Measurements from ENCODE around the gene ZCCHC24. TPM values are rescaled to one million over a fixed set of nuclear protein-coding genes. Genes with fewer than 3 reads are reported as not detected.

The ZCCHC24 gene
- total RNA-seq, 2 experiments from 2014 or later, result 0.67 to 0.85 TPM

DNA sequence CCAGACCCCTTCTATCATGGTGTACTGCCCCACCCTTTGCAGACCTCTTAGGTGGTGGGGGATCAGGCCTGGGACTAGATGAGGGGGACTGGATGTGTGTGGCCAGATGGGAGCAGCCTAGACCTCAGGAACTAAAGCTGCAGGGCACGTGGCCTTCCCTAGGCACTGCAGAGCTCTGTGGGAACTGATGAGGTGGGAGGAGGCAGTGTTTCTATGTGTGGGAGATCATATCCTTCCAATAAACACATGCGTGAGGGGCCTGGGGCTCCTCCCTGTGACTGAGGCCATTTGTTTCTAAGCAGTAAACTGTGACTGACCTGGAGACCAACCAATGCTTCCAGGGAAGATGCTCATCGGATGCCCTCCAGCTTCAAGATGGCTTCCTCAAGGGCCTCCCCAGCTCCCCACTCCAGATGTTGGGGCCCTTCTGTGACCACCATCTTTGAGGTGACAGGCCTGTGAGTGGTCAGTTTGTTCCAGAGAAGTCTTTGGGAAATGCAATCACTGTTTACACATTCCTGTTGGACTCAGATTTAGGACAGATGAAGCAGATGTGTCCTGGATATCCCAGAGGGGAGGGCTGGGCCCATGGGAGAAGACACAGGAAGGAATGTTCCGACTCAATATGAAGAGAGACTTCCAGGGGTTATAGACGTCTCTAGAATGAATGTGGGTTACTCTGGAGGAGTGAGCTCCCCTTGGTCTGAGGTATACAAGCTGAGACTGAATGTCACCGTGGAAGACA, 23.6 kb upstream of the ZCCHC24 start:
- TF ChIP-seq, protein P1, sequence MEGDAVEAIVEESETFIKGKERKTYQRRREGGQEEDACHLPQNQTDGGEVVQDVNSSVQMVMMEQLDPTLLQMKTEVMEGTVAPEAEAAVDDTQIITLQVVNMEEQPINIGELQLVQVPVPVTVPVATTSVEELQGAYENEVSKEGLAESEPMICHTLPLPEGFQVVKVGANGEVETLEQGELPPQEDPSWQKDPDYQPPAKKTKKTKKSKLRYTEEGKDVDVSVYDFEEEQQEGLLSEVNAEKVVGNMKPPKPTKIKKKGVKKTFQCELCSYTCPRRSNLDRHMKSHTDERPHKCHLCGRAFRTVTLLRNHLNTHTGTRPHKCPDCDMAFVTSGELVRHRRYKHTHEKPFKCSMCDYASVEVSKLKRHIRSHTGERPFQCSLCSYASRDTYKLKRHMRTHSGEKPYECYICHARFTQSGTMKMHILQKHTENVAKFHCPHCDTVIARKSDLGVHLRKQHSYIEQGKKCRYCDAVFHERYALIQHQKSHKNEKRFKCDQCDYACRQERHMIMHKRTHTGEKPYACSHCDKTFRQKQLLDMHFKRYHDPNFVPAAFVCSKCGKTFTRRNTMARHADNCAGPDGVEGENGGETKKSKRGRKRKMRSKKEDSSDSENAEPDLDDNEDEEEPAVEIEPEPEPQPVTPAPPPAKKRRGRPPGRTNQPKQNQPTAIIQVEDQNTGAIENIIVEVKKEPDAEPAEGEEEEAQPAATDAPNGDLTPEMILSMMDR (IDR thresholded peaks at IDR 0.05), result no peak
- Mint-ChIP-seq H3K27me3 (no peaks in the 10 kb centered on the region), H3K9me3 (no peaks in the 10 kb centered on the region), H3K36me3 (ENCODE audit: low read depth) (no peaks in the 10 kb centered on the region), H3K4me3 (no peak overlapping the region), H3K4me1 (ENCODE audit: low read depth) (no peaks in the 10 kb centered on the region), H3K27ac (no peak overlapping the region)
- Histone ChIP-seq H3K36me3 (ENCODE audit: insufficient read depth, low read length) (no peaks in the 10 kb centered on the region), H3K9me3 (ENCODE audit: control insufficient read depth in 1 of 2, insufficient read depth in 1 of 2, low read length in 2 of 2) (no peaks in the 10 kb centered on the region), H3K27me3 (ENCODE audit: control insufficient read depth in 1 of 2, insufficient read depth in 2 of 2, low read length in 2 of 2) (no peaks in the 10 kb centered on the region), H3K27ac (ENCODE audit: low read depth in 1 of 2, low read length in 2 of 2) (no peak overlapping the region), H3K4me1 (ENCODE audit: insufficient read depth, low read length) (peaks cover 3% of the 10 kb centered on the region), H3K4me3 (ENCODE audit: low read length) (no peak overlapping the region)
- POLR2A ChIA-PET, result no interaction called here
- ATAC-seq (ENCODE audit: poor library complexity) (no peak), DNase-seq (no peak)
- CTCF ChIA-PET, result interaction anchor here (1.3 kb wide), 1 partner anchor 94 kb away, joined by 8 read pairs; no protein-coding TSS in a partner anchor
- intact Hi-C loops (cut with DNase I, micrococcal nuclease), result no loop called here

DNA sequence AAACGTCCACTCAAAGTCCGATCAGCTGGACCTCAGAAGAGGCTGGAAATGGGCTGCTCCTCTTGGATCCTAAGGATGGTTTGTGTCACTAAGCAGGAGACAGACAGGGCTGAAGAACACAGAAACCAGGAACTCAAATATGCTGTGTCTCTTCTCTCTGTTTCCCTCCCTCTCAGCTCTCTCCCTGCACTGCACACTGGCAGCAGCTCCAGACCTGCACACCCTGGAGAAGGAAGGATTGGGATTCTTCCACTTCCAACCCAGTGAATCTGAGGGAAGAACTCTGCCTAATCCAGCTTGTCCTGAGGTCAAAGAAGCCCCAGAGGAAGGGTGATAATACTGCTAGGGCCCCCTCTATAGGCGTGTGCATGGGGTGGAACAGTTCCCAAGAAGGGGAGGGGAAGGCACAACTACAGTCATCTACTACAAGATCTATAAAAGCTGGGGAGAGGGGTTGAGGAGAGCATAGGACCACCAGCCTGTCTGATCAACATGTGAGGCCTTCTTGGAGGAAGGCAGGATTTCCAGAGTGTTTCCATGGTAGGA, 22.7 kb upstream of the ZCCHC24 start:
- no peaks in the 10 kb centered on the region for H3K4me1 Mint-ChIP-seq (ENCODE audit: low read depth)
- ATAC-seq (ENCODE audit: poor library complexity), result no peak
- no peaks in the 10 kb centered on the region for H3K27me3 Mint-ChIP-seq
- Histone ChIP-seq H3K4me3 (ENCODE audit: low read length) (no peak overlapping the region), H3K27me3 (ENCODE audit: control insufficient read depth in 1 of 2, insufficient read depth in 2 of 2, low read length in 2 of 2) (no peaks in the 10 kb centered on the region), H3K36me3 (ENCODE audit: insufficient read depth, low read length) (no peaks in the 10 kb centered on the region), H3K27ac (ENCODE audit: low read depth in 1 of 2, low read length in 2 of 2) (no peak overlapping the region), H3K9me3 (ENCODE audit: control insufficient read depth in 1 of 2, insufficient read depth in 1 of 2, low read length in 2 of 2) (no peaks in the 10 kb centered on the region), H3K4me1 (ENCODE audit: insufficient read depth, low read length) (peaks cover 3% of the 10 kb centered on the region)
- CTCF ChIA-PET, result interaction anchor here (0.7 to 1.3 kb wide), 9 partner anchors 8 to 1779 kb away, joined by 3 to 11 read pairs (median 4); no protein-coding TSS in a partner anchor
- H3K9me3 Mint-ChIP-seq, result no peaks in the 10 kb centered on the region
- no peaks in the 10 kb centered on the region for H3K36me3 Mint-ChIP-seq (ENCODE audit: low read depth)
- intact Hi-C loops (cut with DNase I, micrococcal nuclease), result no loop called here
- no peak overlapping the region for H3K4me3 Mint-ChIP-seq
- POLR2A ChIA-PET, result no interaction called here
- TF ChIP-seq, protein P1 (IDR thresholded peaks at IDR 0.05), result no peak
- no peak for DNase-seq
- no peak overlapping the region for H3K27ac Mint-ChIP-seq

DNA sequence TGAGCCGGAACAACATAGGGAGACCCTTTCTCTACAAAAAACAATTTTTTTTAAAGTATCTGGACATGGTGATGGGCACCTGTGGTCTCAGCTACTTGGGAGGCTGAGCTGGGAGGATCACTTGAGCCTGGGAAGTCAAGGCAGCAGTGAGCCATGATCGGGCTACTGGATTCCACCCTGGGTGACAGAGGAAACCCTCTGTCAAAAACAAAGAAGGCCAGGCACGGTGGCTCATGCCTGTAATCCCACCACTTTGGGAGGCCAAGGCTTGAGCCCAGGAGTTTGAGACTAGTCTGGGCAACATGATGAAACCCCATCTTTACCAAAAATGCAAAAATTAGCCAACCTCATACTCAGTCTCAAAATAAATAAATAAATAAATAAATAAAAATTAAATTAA, 19.9 kb upstream of the ZCCHC24 start:
- Histone ChIP-seq H3K4me3 (ENCODE audit: low read length) (no peak overlapping the region), H3K36me3 (ENCODE audit: insufficient read depth, low read length) (no peaks in the 10 kb centered on the region), H3K9me3 (ENCODE audit: control insufficient read depth in 1 of 2, insufficient read depth in 1 of 2, low read length in 2 of 2) (no peaks in the 10 kb centered on the region), H3K27ac (ENCODE audit: low read depth in 1 of 2, low read length in 2 of 2) (no peak overlapping the region), H3K27me3 (ENCODE audit: control insufficient read depth in 1 of 2, insufficient read depth in 2 of 2, low read length in 2 of 2) (no peaks in the 10 kb centered on the region), H3K4me1 (ENCODE audit: insufficient read depth, low read length) (peaks cover 3% of the 10 kb centered on the region)
- H3K36me3 Mint-ChIP-seq (ENCODE audit: low read depth), result no peaks in the 10 kb centered on the region
- H3K4me1 Mint-ChIP-seq (ENCODE audit: low read depth), result no peaks in the 10 kb centered on the region
- H3K27ac Mint-ChIP-seq, result no peak overlapping the region
- DNase-seq (no peak), ATAC-seq (ENCODE audit: poor library complexity) (no peak)
- no peaks in the 10 kb centered on the region for H3K27me3 Mint-ChIP-seq
- H3K9me3 Mint-ChIP-seq, result no peaks in the 10 kb centered on the region
- intact Hi-C loops (cut with DNase I, micrococcal nuclease), result no loop called here
- ChIA-PET CTCF (no interaction called here), POLR2A (no interaction called here)
- H3K4me3 Mint-ChIP-seq, result no peak overlapping the region
- TF ChIP-seq, protein P1 (IDR thresholded peaks at IDR 0.05), result no peak

Measured in CD4-positive, alpha-beta T cell (primary cell).